Amniotic epithelial cell (primary cell): Measurements from ENCODE around the gene NUBP2.
"Not testable (repeated sequence)": the region's sequence is repeated elsewhere in the genome, so short reads cannot be mapped to it uniquely, and the experiment has no call there.

ENCODE experiments used
- DNase-seq: peaks from one replicate; pipeline ENCODE4 v3.0.0-alpha.2; 2010; ENCODE audit warnings: low read depth

NUBP2 gene

DNA sequence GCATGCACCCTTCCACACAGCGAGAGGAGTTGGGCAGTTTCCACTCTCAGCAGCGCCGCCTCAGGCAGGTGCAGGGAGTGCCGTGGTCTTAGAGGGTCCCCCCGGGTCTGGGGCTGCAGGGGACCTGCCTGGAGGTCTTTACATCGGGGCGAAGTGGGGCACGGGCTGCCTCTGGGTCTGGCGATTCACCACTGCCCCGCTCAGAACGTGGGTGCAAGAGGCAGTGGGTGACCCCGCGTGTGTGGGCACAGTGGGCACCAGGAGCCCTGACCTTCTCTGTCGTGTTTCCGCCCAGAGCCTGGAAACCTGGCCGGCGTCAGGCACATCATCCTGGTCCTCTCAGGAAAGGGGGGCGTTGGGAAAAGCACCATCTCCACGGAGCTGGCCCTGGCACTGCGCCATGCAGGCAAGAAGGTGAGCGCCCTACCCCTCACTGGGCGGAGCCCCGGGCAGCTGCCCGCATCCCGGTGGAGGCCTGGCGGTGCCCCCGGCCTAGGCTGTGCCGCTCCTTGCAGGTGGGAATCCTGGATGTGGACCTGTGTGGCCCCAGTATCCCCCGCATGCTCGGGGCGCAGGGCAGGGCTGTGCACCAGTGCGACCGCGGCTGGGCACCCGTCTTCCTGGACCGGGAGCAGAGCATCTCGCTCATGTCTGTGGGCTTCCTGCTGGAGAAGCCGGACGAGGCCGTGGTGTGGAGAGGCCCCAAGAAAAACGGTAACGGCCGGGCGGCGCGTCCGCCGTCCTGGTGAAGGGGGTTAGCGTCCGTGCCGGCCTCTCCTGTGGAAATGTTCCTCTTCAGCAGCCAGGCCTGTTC lies 3.7 kb downstream of the NUBP2 start:
- no peak for DNase-seq

GRCh38 chr16:1787056-1787321 lies 4.2 kb downstream of the NUBP2 start:
- DNase-seq: no peak

- no peak for DNase-seq
Observed at GRCh38 chr16:1787322-1788094, 4.7 kb downstream of the NUBP2 start.

GRCh38 chr16:1788095-1788707 lies 5.4 kb downstream of the NUBP2 start:
- DNase-seq: no peak

DNA sequence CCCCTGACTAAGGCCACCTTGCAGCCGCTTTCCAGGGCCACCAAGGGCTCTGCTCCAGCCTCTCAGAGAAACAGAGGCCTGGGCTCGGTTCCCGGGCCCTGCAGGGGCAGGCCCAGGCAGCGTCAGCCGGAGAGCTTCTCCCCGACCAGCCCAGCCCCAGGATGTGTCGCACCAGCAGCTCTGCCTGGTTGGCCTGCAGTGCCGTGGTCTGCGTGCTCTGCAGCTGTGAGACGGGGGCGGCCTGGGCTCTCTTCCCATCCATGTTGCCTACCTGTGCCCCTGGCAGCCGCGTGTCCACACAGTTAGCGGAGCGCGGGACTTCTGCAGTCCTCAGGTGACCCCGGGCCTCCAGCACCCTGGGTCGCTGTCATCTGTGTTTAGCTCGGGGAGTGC lies 5.9 kb downstream of the NUBP2 start:
- DNase-seq: no peak

DNA sequence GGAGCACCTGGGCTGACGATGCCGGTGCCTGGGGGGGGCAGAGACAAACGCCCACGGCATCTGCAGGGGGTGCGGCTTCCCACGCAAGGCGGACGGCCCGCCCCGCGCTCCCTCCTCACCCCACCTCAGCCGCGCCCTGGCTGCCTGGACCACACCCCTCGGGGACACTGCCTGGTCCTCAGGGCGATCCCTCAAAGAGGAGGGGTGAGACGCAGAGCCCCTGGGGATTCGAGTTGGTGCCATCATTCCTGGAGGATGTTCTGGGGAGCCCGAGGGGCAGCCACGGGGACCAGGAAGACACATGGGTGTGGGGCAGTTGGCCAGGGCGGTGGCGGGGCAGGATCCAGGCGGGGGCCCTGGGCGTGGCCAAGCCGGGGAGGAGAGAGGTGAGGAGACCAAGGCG lies 6.9 kb downstream of the NUBP2 start:
- DNase-seq: no peak

GRCh38 chr16:1790261-1790610 lies 7.5 kb downstream of the NUBP2 start:
- no peak for DNase-seq

DNA sequence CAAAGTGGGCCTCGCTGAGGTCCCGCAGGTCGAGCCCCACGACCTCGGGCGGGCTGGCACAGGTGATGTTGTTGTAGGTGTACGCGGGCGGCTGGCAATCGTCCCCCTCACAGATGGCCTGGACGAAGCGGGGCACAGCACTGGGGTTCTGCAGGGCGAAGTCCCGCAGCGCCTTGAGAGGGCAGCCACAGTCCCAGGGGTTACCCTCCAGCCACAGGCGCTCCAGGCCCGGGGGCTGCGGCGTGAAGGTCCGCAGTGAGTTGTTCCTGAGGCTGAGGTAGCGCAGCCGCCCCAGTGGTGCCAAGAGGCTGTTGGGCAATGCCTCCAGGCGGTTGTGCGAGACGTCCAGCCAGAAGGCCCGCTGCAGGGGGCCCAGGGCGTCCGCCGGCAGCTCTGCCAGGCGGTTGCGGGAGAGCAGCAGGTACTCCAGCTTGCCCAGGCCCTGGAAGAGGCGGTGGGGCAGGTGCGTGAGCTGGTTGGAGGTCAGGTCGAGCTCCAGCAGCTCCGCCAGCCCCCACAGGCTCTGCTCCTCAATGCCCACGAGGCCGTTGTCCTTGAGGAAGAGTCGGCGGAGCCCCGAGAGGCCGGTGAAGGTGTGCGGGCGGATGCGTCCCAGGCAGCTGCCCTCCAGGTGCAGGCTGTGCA lies 8.0 kb downstream of the NUBP2 start:
- no peak for DNase-seq

GRCh38 chr16:1791256-1791942 lies 8.6 kb downstream of the NUBP2 start:
- DNase-seq: no peak

- DNase-seq: no peak
Observed at GRCh38 chr16:1791943-1792812, 9.4 kb downstream of the NUBP2 start.

GRCh38 chr16:1792836-1793577 lies 10.2 kb downstream of the NUBP2 start:
- DNase-seq: no peak

- DNase-seq: no peak
Observed at GRCh38 chr16:1793578-1794220, 10.9 kb downstream of the NUBP2 start, which contains the start of gene IGFALS. Gene IGFALS (minus strand): TSS chr16:1793705. CDS start chr16:1793652, 53 bp downstream.

GRCh38 chr16:1794221-1794871 lies 11.6 kb downstream of the NUBP2 start:
- DNase-seq: no peak

- no peak for DNase-seq
Observed at GRCh38 chr16:1794908-1795666, 12.3 kb downstream of the NUBP2 start.

DNA sequence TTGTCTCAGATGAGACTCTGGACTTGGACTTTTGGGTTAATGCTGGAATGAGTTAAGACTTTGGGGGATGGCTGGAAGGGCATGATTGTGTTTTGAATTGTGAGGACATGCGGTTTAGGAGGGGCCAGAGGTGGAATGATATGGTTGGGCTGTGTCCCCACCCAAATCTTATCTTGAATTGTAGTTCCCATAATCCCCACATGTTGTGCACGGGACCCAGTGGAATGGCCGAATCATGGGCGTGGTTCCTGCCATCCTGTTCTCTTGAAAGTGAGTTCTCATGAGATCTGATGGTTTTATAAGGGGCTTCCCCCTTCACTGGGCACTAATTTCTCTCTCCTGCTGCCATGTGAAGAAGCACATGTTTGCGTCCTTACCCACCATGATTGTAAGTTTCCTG lies 16.5 kb downstream of the NUBP2 start:
- DNase-seq: not testable (repeated sequence)

GRCh38 chr16:1800701-1801100 lies 17.9 kb downstream of the NUBP2 start:
- no peak for DNase-seq

GRCh38 chr16:1807626-1808025 lies 24.9 kb downstream of the NUBP2 start:
- DNase-seq: no peak

GRCh38 chr16:1808691-1809090 lies 25.9 kb downstream of the NUBP2 start:
- DNase-seq: no peak
